Pons (tissue), 1 donor: ENCODE measurements around the gene HAUS3.
"Not testable (repeated sequence)": the region's sequence is repeated elsewhere in the genome, so short reads cannot be mapped to it uniquely, and the experiment has no call there.

Source experiments
- DNase-seq: peaks from one replicate; pipeline ENCODE4 v3.0.0-alpha.2; 2016; ENCODE audit warnings: low spot score

HAUS3 gene

DNA sequence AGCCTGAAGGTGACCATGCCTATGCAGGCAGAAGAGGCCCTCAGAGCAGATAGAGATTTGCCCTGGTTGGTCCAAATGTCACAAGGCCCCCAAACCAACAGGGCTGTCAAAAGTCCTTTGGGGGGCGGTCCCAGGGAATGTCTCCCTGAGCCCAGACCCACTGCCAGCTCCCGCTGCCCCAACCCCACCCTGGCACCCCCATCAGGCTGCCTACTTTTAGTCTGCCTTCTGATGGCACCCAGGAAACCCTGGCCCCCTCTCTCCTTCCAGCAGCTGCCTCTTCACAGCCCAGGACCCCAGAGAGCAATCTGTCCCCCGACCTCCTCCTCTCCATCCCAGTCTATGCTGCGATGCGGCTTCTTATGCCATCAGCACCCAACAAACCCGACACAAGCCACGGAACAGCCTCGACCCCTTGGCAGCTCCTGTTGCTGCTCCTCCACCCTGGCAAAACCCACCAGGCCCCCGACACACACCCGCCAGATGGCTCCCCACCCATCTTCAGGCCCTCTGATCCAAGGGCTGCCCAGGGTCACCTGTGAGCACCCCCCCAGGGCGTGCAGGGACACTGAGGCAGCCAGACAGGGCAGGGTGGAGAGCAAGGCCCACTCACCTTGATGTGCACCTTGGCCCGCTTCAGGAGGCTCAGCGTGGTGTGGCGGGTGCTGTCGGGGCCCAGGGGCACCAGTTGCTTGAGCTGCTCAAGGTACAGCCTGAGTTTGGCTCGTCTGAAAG lies 10.0 kb upstream of the HAUS3 start:
- DNase-seq: no peak

DNA sequence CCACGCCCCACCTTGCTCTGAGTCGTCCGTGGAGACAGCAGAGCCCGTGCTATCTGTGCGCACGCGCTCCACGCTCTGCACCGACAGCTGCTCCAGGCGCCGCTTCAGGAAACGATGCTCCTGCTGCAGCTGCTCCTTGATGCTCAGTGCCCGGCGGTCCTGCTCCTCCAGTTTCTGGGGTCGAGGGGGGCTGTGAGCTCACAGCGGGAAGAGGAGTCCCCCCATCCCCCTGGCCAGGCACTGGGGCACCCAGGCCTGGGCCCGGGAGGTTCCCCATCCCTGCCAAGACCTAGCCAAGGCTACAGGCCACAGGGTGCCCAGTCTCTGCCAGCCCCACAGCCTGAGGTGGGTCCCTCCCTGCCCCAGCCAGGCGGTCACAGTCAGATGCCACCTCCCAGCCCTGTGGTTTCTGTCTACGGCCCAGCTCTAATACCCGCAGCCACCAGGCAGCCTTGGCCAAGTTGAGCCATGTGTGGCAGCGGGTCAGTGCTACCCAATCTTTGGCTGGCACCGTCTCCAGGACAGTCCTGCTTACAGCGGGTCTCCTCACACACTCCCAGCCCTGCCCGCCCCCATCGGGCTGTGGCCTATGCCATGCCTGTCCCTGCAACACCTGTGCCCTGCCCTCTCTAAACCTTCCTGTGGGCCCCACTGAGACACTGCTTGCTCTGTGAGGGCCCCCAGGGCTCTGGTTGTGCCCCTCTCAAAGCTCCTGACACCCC lies 9.3 kb upstream of the HAUS3 start:
- DNase-seq: no peak

DNA sequence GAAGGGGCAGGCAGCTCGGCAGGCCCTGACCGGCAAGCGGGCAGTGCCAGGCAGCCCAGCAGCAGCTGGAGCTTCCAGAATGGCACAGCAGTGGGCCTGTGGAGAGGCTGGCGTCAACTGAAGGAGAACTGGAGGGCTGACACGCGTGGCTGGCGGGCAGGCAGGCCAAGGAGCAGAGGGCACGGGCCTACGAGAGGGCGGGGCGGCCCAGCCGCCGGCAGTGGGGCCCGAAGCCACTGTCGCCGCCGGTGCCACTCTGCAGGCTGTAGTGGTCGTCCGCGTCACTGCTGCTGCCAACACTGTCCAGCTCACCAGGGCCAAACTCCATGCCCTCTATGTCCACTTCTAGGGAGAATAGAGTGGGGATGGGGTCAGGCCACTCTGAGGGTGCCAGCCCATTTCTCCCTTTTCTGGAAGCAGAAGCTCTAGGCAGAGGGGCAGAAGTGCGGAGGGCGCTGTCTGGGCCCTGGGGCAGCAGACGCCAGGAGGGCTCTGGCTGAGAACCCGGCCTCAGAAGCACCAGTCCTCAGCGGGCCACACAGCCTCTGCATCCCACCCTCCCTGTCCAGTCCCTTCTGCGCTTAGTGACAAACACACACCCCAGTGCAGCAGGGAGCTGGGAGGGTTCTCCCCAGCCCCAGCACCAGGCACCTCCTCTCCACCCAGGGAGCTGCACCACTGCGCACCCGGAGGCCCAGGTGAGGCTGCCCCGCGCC lies 8.6 kb upstream of the HAUS3 start:
- DNase-seq: no peak

DNA sequence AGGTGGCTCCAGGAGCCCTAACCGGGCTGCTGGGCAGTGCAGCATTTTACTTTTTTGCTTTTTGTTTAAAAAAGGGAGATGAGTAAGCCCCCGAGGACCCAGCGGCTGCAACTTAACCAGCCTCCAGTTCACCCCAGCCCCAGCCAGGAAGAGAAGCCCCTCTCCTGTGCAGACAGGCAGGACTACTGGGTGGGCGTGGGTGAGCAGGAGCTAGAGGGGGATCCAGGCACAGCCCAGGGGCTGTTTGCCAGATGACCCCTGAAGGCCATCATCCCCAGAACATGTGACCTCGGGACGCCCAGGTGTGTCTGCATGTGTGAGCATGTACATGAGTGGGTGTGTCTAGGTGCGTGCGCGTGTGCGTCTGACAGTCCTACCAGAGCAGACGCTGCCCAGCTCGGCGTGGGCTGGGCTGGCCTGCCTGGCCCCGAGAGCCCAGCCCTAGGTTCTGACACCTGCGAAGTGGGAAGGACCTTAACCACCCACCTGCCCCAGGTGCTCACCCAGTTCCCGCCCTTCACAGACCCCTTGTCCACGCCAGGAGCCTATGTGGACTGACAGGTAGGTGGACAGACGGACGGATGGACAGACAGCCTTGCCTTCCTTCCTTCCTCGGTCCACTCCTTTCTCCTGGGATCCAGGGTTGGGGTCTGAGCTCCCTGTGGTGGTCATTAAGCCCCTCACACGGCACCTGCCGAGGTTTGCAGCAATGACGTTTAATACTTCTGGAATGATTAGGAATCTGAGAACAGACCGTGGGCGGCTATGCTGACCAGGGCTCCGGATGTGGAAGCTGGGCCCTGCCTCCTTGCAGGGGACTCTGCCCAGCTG lies 7.8 kb upstream of the HAUS3 start:
- no peak for DNase-seq

DNA sequence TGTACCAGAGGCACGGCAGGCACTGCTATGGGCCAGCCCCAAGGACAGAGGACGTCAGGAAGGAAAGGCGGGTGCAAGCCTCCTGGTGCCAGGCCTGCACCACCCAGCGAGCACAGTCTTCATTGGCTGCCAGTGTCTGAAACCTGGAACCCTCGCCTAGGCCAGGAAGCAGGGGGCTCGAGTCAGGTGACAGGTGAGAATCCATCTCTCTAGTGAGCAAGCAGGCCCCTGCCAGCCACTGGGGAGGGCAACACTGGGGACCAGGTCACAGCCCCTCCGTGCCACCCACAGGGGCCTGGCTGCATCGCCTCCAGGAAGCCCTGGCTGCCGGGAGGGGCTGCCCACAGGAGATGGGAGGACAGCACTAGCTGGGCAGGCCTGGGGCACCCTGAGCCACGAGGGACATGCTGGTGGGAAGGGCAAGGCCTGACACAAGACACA lies 6.9 kb upstream of the HAUS3 start:
- no peak for DNase-seq

DNA sequence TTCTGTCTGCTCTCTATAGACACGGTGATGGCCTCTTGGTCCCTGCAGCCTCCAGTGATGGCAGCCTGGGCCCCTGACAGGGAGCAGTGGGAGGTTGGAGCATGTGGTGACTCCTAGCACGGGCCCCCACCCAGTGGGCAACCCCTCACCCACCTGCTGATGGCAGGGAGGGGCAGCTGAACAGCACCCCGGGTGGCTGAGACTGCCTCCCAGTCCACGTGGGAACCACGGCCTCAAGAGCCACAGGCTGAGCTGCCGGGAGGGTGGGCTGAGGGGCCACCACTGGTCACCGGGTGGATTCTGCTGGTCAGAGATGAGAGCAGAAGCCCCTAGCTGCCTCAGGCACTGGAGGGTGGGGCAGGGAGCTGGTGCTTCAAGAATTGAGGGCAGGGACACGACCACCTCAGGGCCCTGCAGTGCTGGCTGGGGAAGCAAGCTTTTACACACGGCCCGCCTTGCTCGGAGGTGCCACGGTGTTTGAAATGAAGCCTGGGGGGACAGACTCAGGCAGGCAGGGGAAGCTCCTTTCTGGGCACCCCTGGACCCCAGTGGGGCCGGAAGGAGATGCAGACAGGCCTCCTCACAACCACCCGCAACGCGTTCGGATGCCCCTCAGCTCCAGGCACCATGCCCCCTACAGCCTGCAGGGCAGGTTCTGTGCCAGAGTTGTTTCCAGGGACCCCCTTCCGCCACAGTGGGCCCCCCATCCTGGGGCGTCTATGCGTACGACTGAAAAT lies 6.3 kb upstream of the HAUS3 start:
- no peak for DNase-seq

DNA sequence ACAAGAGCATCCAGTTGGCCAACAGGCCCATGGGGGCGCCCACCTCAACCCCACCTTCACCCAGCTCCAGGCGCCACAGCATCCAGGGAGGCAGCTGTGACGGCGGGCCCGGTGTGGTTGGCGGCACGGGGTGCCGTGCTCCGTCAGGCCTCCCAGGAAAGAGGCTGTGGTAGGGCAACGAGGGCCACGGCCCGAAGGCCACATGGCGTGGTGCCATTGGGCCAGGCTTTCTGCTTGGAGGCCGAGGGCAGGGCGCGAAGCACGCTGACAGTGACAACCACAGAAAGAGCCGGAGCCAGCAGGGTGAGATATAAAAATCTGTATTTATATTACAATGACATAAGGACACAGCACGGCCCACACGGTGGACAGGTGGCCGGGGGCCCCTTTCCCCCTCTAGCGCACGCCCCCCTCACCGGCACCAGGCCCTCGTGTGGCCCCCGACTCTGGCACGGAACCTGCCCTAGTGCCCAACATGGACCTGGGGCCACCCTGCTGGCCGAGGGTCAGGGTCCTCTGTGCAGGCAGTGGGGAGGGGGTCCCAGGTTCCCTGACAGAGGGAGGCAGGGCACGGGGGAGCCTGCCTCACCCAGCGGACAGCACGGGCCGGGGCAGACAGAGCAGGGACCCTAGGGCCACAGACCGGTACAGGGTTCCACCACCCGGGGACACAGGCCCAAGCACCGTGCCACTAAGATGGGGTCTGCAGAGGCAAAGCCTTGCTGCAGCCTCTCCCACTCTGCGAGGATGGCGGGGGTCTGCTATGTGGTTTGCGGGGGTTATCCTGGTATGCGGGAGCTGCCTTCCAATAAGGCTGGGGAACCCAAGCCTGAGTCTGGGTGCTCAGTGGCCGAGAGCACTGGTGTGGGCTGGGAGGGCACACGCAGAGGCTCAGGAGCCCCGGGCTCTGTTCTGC lies 5.5 kb upstream of the HAUS3 start:
- DNase-seq: no peak

DNA sequence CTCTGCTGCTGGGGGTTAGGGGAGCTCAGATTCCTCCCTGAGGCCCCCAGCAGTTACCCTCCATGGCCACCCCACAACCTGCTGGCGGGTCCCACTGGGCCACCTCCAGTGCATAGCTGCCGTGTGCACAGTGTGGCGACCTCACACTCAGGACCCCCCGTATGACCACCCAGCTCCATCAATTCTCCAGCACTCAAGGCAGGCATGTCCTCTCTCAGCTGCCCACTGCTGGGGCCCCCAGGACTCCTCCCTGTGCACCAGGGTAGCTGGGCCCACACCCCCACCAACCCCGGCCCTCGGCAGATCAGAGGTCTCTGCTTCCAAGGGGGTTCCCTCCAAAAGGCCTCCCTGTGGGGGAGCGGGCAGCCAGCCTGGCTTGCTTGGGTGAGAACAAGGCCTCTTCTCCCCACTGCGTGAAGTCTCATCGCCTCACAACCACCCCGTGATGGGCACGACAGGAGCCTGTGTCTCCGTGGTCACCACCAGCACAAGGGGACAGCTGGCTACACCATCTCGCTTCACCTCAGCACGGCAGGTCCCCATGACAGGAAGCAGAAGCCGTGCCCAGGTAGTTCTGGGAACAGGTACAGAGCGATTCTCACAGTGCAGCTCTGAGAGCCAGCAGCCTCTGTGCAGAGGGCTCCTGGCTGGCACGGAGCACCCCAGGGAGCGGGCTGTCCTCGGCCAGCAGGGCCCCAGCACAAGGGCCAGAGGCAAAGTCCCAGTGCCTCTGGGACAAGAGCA lies 4.6 kb upstream of the HAUS3 start:
- DNase-seq: no peak

DNA sequence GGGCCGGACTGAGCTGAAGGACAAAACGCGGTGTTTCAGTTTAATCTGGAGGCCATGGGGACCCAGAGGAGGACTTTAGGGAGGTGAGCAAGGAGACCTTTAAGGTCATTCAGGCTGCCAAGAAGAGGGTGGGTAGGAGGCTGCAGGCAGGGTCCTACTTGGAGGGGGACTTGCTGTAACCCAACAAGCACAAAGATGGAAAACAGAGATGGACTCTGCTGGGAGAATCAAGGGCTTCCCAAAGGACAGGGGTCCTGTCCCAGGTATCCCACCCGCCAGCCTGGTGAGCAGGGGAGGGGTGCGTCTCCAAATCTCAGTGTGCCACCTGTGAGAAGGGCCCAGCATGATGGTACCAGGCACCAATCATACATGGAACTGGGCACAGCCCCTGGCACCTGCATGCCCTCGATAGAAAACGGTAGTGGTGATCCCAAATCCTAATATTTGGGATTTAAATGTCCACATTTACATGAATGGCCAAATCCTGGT lies 3.9 kb upstream of the HAUS3 start:
- DNase-seq: no peak

DNA sequence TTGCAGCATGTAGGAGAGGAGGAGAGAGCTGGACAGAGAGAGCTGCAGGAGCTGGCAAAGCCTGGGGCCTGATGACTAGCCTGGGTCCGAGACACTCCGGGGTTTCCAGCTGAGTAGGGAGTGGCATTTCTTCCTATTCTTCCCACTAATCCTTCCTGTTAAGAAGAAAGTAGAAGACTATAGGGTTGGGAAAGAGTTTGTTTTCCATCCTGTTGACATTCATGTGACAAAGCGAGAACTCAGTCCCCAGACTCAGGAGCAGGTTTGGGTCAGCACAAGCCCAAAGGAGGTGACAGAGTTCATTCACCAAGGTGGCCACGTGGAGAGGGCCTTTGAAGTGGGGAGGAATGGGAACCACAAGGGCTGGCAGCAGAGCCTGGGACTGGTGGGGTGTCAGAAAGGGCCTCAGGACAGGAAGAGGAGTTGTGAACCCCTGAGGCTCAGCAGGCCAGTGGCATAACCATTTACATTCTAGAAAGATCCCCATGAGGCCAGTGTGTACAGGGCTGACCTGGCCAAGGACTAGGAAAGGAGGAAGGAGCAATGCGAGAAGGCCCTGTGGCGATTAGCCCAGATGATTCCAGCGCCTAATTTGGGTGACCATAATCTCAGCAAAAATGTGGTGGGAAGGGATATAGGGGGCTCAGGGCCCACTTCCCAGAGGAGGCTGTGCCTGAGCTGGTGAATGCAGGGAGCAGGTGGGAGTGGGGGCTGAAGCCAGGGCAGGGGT lies 3.3 kb upstream of the HAUS3 start:
- no peak for DNase-seq

DNA sequence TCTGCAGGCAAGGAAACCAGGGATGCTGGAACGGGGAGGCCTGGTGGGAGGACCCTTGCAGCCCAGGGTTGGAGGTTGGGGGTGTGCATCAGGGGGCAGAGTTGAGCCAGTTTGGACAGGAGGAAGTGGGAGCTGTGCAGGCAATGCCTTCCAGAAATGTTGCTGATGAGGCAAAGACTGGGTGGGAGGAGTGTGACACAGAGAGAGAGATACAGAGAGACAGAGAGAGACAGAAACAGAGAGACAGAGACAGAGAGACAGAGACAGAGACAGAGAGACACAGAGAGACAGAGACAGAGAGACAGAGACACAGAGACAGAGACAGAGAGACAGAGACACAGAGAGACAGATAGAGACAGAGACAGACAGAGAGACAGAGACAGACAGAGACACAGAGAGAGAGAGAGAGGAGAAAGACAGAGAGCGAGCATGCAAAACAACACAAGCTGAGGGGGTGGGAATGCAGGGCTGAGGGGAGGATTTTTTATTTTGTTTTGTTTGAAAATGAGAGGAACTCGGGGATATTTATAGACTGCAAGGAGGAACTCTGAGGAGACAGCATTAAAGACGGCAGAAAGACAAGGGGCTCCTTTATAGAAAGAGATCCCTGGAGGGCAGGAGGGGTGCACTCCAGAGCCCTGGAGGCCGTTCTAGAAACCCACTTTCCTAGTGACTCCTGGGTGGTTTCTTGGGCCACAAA lies 1.9 kb upstream of the HAUS3 start:
- DNase-seq: peak; percentile 79

DNA sequence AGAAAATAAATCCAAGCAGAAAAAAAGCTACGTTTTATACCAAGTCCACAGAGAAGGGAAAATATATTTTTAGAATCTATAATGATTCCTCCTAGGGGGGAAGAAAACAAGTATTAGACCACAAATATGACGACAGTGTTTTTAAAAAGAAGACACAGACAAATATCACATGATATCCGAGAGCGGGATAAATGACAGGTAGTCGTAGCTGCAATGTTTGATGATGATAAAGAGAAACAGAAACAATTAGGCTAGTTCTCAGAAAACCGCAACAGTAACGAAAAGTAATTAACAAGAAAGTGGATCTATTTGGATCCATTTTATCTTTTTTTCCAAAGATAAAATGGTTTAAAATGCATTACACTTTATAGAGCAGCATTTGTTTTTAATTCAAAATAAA lies 918 bp downstream of the HAUS3 start:
- no peak for DNase-seq

DNA sequence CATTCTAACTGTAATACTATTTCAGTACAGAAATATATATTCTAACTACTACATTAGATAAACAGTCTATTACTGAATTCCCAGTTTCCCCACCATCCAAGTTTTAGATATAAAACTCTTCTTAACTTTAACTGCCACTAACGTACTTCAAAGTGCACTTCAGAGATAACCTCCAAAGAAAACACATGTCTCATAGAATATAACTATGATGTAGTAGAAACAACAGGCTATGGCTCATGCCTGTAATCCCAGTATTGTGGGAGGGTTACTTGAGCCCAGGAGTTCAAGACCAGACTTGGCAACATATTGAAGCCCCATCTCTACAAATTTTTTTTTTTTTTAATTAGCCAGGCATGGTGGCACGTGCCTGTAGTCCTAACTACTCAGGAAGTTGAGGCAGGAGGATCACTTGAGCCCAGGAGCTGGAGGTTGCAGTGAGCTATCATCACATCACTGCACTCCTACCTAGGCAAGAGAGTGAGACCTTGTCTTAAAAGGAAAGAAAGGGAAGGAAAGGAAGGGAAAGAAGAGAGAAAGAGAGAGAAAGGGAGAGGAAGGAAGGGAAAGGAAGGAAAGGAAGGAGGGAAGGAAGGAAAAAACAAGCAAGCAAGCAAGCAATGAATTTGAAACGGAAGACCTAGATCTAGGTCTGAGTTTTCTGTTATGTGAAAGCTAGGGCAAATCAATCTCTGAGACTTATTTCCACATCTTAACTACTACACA lies 4.8 kb downstream of the HAUS3 start:
- no peak for DNase-seq

DNA sequence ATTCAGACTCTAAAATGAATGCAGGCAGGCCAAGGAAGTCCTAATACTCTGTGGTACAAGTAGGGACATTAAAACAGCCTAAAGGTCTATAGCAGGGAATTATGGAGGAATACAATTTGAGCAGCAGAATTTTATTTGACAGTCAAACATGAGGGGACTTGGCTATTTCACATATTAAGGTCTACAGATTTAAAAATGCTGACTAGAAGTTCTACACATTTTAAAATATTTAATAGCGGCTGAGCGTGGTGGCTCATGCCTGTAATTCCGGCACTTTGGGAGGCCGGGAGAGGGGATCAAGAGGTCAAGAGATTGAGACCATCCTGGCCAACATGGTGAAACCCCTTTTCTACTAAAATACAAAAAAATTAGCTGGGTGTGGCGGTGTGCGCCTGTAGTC lies 10.8 kb downstream of the HAUS3 start:
- DNase-seq: no peak

DNA sequence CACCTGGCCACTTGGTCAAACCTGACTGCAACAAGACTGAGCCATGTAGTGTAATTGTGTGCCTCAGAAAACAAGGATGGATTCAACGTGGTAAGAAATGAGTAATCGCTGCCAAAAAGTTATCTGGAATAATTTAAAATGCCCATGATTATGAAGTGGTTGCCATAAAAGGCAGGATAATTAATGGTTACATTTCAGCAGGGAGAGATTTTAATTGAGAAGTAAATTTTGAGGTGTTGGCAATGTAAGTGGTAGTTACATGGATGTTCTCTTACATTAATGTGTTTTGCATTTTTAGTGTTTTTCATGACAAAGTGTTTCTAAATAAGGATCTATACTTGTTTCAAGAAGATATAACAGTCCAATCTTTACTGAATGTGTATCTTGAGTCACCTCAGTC lies 15.7 kb downstream of the HAUS3 start:
- DNase-seq: no peak

DNA sequence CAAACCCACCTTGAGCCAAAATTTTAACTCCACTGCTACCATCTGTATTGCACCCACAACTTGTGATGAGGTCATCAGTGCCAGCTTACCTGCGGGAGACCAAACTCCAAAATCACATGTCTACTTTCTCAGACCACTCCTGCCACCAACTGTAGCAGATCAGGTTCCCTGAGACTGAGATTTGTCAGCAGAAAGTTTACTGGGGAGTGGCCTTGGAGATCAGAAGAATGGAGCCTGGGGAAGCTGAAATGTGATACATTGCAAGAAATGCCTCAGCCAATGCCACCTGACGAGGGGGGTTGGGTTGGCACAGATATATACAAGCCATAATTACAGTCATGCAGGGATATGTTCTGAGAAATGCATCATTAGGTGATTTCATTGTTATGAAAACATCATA lies 19.1 kb downstream of the HAUS3 start:
- no peak for DNase-seq

DNA sequence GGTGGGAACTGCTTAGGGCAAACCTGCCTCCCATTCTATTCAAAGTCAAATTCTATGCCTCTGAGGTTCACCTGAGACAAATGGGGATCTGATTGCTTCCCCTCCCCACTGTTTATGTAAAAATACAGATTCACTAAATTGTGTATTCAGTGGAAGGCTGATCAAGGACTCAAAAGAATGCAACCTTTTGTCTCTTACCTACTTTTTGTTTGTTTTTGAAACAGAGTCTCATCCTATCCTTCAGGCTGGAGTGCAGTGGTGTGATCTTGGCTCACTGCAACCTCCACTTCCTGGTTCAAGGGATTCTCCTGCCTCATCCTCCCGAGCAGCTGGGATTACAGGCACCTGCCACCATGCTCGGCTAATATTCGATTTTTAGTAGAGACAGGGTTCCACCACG lies 20.5 kb downstream of the HAUS3 start:
- not testable (repeated sequence) for DNase-seq
